H1 (cell line): ENCODE measurements around the gene SLC38A1.

Experiments
- CHD2 ChIP-seq: IDR thresholded peaks from 2 replicates; pipeline ENCODE4 v1.6.1; 2012; ENCODE audit warnings: low read length, improper control_type of control experiment
- CTCF ChIP-seq, 3 experiments: IDR thresholded peaks; 1 replicate in 2 of 3; 2 replicates in 1 of 3; pipeline versions ENCODE4 v1.5.1 to v1.6.1; 2011; ENCODE audit warnings: low read length in 3 of 3, mild to moderate bottlenecking in 3 of 3, inconsistent platforms in 2 of 3, low read depth in 1 of 3, moderate library complexity in 1 of 3; ENCODE audit not compliant: insufficient read depth in 1 of 3; ENCODE audit errors: control extremely low read depth in 1 of 3
- POLR2A ChIP-seq, 2 experiments: IDR thresholded peaks; 1 replicate in 1 of 2; 2 replicates in 1 of 2; pipeline ENCODE4 v1.6.1; 2011; ENCODE audit warnings: low read depth in 2 of 2, low read length in 2 of 2, mild to moderate bottlenecking in 2 of 2; ENCODE audit errors: control extremely low read depth in 1 of 2

DNA sequence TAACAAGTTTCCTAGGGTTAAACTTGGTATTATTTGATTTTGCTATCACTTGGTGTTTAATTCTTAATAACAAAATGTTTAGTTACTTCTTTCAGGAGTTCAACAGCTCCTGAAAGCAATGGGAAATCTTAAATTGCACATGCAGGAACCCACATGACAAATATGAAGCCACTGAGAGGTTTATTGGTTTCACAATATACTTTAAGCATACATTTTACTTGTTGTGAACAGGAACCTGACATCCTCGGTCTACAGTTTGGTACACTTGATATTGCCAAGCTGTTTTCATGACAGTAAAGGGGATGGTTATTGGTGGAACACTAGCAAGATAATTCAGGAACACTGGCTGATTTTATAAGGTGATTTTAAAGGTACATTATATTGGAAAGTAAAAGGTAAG is 46.2 kb downstream of the SLC38A1 start:
- TF ChIP-seq CTCF (IDR thresholded peaks at IDR 0.05; ENCODE audit: control extremely low read depth in 1 of 3, insufficient read depth in 1 of 3, low read depth in 1 of 3, low read length in 3 of 3) (no peak), POLR2A (IDR thresholded peaks at IDR 0.05; ENCODE audit: control extremely low read depth in 1 of 2, low read depth in 2 of 2, low read length in 2 of 2) (no peak), CHD2 (no peak)
